GM12892 (cell line): Measurements from ENCODE around the gene DHRS13.

Source experiments
- POLR2A ChIP-seq: IDR thresholded peaks from 2 replicates; pipeline ENCODE4 v1.6.1; 2011; ENCODE audit warnings: low read depth, low read length, control low read depth
- POLR2AphosphoS5 ChIP-seq: IDR thresholded peaks from 2 replicates; pipeline ENCODE4 v1.6.1; 2011; ENCODE audit warnings: low read depth, low read length, control low read depth

DNA sequence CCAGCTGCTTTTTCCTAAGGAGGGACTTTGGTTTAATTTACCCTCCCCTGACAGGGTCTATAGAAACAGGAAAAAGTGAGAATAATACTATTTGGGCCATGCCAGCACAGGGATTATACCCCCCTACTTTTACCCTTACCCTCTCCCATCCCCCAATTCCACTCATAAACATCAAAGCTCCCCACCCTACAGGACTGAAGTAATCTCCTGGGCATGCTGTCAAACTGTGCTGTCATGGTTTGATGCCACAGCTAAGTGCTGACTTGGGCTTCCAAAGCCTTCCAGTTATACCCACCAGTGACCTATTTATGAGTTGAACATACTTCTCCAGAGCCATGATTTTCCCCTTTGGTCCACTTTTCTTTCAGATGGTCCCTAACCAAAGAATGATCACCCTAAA is 35.7 kb upstream of the DHRS13 start:
- TF ChIP-seq POLR2A = no peak
- no peak for TF ChIP-seq POLR2AphosphoS5
